Left ventricle myocardium inferior (tissue), 1 donor: ENCODE results near the gene NOD1. TPM values are rescaled to one million over a fixed set of nuclear protein-coding genes. Genes with fewer than 3 reads are reported as not detected.

ENCODE experiments used
- DNase-seq: peaks from one replicate; pipeline ENCODE4 v3.0.0-alpha.2; 2020
- H3K27ac ChIP-seq: fragments of 200-600 bp; replicated peaks from 2 replicates; pipeline ENCODE4 v1.8.0; 2021
- H3K27me3 ChIP-seq: fragments of 200-600 bp; 2 replicates; pipeline ENCODE4 v1.8.0; 2021; ENCODE audit warnings: low read depth
- H3K36me3 ChIP-seq: fragments of 200-600 bp; 2 replicates; pipeline ENCODE4 v1.8.0; 2021
- H3K4me1 ChIP-seq: fragments of 200-600 bp; 2 replicates; pipeline ENCODE4 v1.8.0; 2021
- H3K4me3 ChIP-seq: fragments of 200-600 bp; 2 replicates; pipeline ENCODE4 v1.8.0; 2021; ENCODE audit warnings: mild to moderate bottlenecking, moderate library complexity
- H3K9me3 ChIP-seq: fragments of 200-600 bp; replicated peaks from 2 replicates; pipeline ENCODE4 v1.8.0; 2021
- CTCF ChIP-seq: fragments of 200-600 bp; IDR thresholded peaks from 2 replicates; pipeline ENCODE4 v1.8.0; 2021; ENCODE audit warnings: antibody characterized with exemption, mild to moderate bottlenecking, borderline replicate concordance
- intact Hi-C: fragments of 100-400 bp; cut with micrococcal nuclease; formaldehyde crosslinking; loops from one replicate; pipeline ENCODE4 v1.11.0; 2022
- total RNA-seq: library from RNA; stranded (reverse); fragmentation: NEBNext Ultra II Directional; extraction: Animal tissue kit (Norgen Biotek cat#: 25700); gene quantifications from one replicate; pipeline ENCODE4 v1.2.1, GENCODE V29; 2021
- donor health status: DM: no; HTN: yes; CAD: no; lungs with severe emphysema.

Gene NOD1
- total RNA-seq, 1 donor from 2014 or later = 7.0 TPM

- intact Hi-C loops = no loop called here
- H3K27ac ChIP-seq = no peak overlapping the region
- H3K9me3 ChIP-seq = peaks cover 18% of the 10 kb centered on the region
- H3K4me1 ChIP-seq = no peaks in the 10 kb centered on the region
- H3K4me3 ChIP-seq = no peak overlapping the region
- no peaks in the 10 kb centered on the region for H3K27me3 ChIP-seq
- no peaks in the 10 kb centered on the region for H3K36me3 ChIP-seq
- no peak for TF ChIP-seq CTCF
- no peak for DNase-seq
These were observed 98.8 kb downstream of the NOD1 start for GRCh38 chr7:30379741-30380140.

GRCh38 chr7:30379131-30379530 is 99.5 kb downstream of the NOD1 start:
- intact Hi-C loops = no loop called here

GRCh38 chr7:30378275-30378674 is 100.3 kb downstream of the NOD1 start:
- H3K4me1 ChIP-seq = no peaks in the 10 kb centered on the region
- no peaks in the 10 kb centered on the region for H3K36me3 ChIP-seq
- TF ChIP-seq CTCF = no peak

More at GRCh38 chr7:30379131-30379530, 99.5 kb downstream of the NOD1 start:
- Histone ChIP-seq H3K27me3 (no peaks in the 10 kb centered on the region), H3K4me1 (no peaks in the 10 kb centered on the region), H3K36me3 (no peaks in the 10 kb centered on the region), H3K9me3 (peaks cover 18% of the 10 kb centered on the region), H3K27ac (no peak overlapping the region), H3K4me3 (no peak overlapping the region)
- DNase-seq = no peak
- TF ChIP-seq CTCF = no peak

More at GRCh38 chr7:30378275-30378674, 100.3 kb downstream of the NOD1 start:
- Histone ChIP-seq H3K4me3 (no peak overlapping the region), H3K9me3 (peaks cover 18% of the 10 kb centered on the region), H3K27me3 (no peaks in the 10 kb centered on the region), H3K27ac (no peak overlapping the region)
- DNase-seq = no peak
- intact Hi-C loops = no loop called here

Other genes starting within 250 kb of the NOD1 start
- 10.9 TPM for gene ZNRF2, start 194.2 kb downstream of the NOD1 start, total RNA-seq
- 18.9 TPM for gene GGCT, start 26.0 kb upstream of the NOD1 start, total RNA-seq
- 42.3 TPM for gene GARS1, start 116.1 kb upstream of the NOD1 start, total RNA-seq
- 0.19 TPM for gene CRHR2, start 203.7 kb upstream of the NOD1 start, total RNA-seq